Measurements from ENCODE around the gene PPP2R2C.

- no peak for TF ChIP-seq YY1 (IDR thresholded peaks at IDR 0.05; ENCODE audit: insufficient read depth, insufficient read length)
- TF ChIP-seq ZNF274 (IDR thresholded peaks at IDR 0.05; ENCODE audit: low read depth, low read length): no peak
Observed at GRCh38 chr4:6408263-6408662, 64.2 kb downstream of the PPP2R2C start.

Measured in NT2/D1 (cell line).